Measurements from ENCODE around the gene ATP1B2.
"Not testable (repeated sequence)": the region's sequence is repeated elsewhere in the genome, so short reads cannot be mapped to it uniquely, and the experiment has no call there.

Gene ATP1B2

GRCh38 chr17:7623661-7624060 is 27.1 kb upstream of the ATP1B2 start:
- H3K4me1 ChIP-seq (ENCODE audit: insufficient read depth, low read length): peaks cover 6% of the 10 kb centered on the region; the same call in 1 of the 2 replicates
- H3K9ac ChIP-seq (ENCODE audit: low read depth, low read length): no peak overlapping the region
- peaks cover 8% of the 10 kb centered on the region; the same call in 1 of the 2 replicates for H3K36me3 ChIP-seq (ENCODE audit: insufficient read depth, low read depth, low read length)
- no peaks in the 10 kb centered on the region for H3K27me3 ChIP-seq (ENCODE audit: insufficient read depth, low read length)
- H3K4me3 ChIP-seq (ENCODE audit: low read length): no peak overlapping the region
- H3K9me3 ChIP-seq (ENCODE audit: insufficient read depth, low read depth, low read length): no peaks in the 10 kb centered on the region
- no peak overlapping the region for H3K27ac ChIP-seq (ENCODE audit: low read length)

- not testable (repeated sequence) for H3K4me1 ChIP-seq (ENCODE audit: insufficient read depth, low read length); H3K9me3 ChIP-seq (ENCODE audit: insufficient read depth, low read depth, low read length); H3K4me3 ChIP-seq (ENCODE audit: low read length); H3K9ac ChIP-seq (ENCODE audit: low read depth, low read length); H3K36me3 ChIP-seq (ENCODE audit: insufficient read depth, low read depth, low read length); H3K27me3 ChIP-seq (ENCODE audit: insufficient read depth, low read length); H3K27ac ChIP-seq (ENCODE audit: low read length)
These were observed 25.0 kb upstream of the ATP1B2 start for GRCh38 chr17:7625749-7626148.

GRCh38 chr17:7626307-7626706 is 24.4 kb upstream of the ATP1B2 start:
- Histone ChIP-seq H3K4me1 (ENCODE audit: insufficient read depth, low read length) (peaks cover 6% of the 10 kb centered on the region; the same call in 1 of the 2 replicates), H3K9me3 (ENCODE audit: insufficient read depth, low read depth, low read length) (no peaks in the 10 kb centered on the region), H3K27me3 (ENCODE audit: insufficient read depth, low read length) (no peaks in the 10 kb centered on the region), H3K36me3 (ENCODE audit: insufficient read depth, low read depth, low read length) (peaks cover 8% of the 10 kb centered on the region; the same call in 1 of the 2 replicates), H3K4me3 (ENCODE audit: low read length) (peak overlapping the region; percentile 80; the same call in 1 of the 2 replicates), H3K9ac (ENCODE audit: low read depth, low read length) (peak overlapping the region; percentile 96; the same call in 1 of the 2 replicates), H3K27ac (ENCODE audit: low read length) (no peak overlapping the region)

- Histone ChIP-seq H3K27me3 (ENCODE audit: insufficient read depth, low read length) (no peaks in the 10 kb centered on the region), H3K9ac (ENCODE audit: low read depth, low read length) (peak overlapping the region; percentile 96), H3K9me3 (ENCODE audit: insufficient read depth, low read depth, low read length) (no peaks in the 10 kb centered on the region), H3K4me3 (ENCODE audit: low read length) (peak overlapping the region; percentile 80), H3K4me1 (ENCODE audit: insufficient read depth, low read length) (peaks cover 6% of the 10 kb centered on the region; the same call in 1 of the 2 replicates), H3K36me3 (ENCODE audit: insufficient read depth, low read depth, low read length) (peaks cover 8% of the 10 kb centered on the region; the same call in 1 of the 2 replicates), H3K27ac (ENCODE audit: low read length) (peak overlapping the region; percentile 96)
These were observed 23.8 kb upstream of the ATP1B2 start for GRCh38 chr17:7626956-7627249.

- Histone ChIP-seq H3K9me3 (ENCODE audit: insufficient read depth, low read depth, low read length) (no peaks in the 10 kb centered on the region), H3K9ac (ENCODE audit: low read depth, low read length) (peak within 1 kb of the TSS; percentile 96), H3K4me1 (ENCODE audit: insufficient read depth, low read length) (peaks cover 6% of the 10 kb centered on the region; the same call in 1 of the 2 replicates), H3K27me3 (ENCODE audit: insufficient read depth, low read length) (no peaks in the 10 kb centered on the region), H3K4me3 (ENCODE audit: low read length) (peak within 1 kb of the TSS; percentile 80), H3K27ac (ENCODE audit: low read length) (peak within 1 kb of the TSS; percentile 96), H3K36me3 (ENCODE audit: insufficient read depth, low read depth, low read length) (peaks cover 8% of the 10 kb centered on the region; the same call in 1 of the 2 replicates)
These were observed 23.2 kb upstream of the ATP1B2 start, which contains the start of gene SAT2 for GRCh38 chr17:7627250-7628121. SAT2 (minus strand) TSS chr17:7627821; CDS start chr17:7627635, 186 bp downstream.

- Histone ChIP-seq H3K36me3 (ENCODE audit: insufficient read depth, low read depth, low read length) (peaks cover 8% of the 10 kb centered on the region; the same call in 1 of the 2 replicates), H3K4me1 (ENCODE audit: insufficient read depth, low read length) (peaks cover 6% of the 10 kb centered on the region; the same call in 1 of the 2 replicates)
These were observed 20.7 kb upstream of the ATP1B2 start, which contains the start of gene SHBG for GRCh38 chr17:7629939-7630571. SHBG (plus strand) TSS chr17:7630135; CDS start chr17:7630173, 38 bp downstream.

GRCh38 chr17:7631398-7632380 is 19.0 kb upstream of the ATP1B2 start:
- Histone ChIP-seq H3K4me1 (ENCODE audit: insufficient read depth, low read length) (peaks cover 7% of the 10 kb centered on the region; the same call in 1 of the 2 replicates), H3K36me3 (ENCODE audit: insufficient read depth, low read depth, low read length) (no peaks in the 10 kb centered on the region), H3K9ac (ENCODE audit: low read depth, low read length) (no peak overlapping the region), H3K4me3 (ENCODE audit: low read length) (no peak overlapping the region), H3K9me3 (ENCODE audit: insufficient read depth, low read depth, low read length) (no peaks in the 10 kb centered on the region), H3K27me3 (ENCODE audit: insufficient read depth, low read length) (no peaks in the 10 kb centered on the region), H3K27ac (ENCODE audit: low read length) (no peak overlapping the region)

More at GRCh38 chr17:7629939-7630571, 20.7 kb upstream of the ATP1B2 start, which contains the start of gene SHBG:
- H3K9ac ChIP-seq (ENCODE audit: low read depth, low read length): no peak within 1 kb of the TSS
- no peaks in the 10 kb centered on the region for H3K27me3 ChIP-seq (ENCODE audit: insufficient read depth, low read length)
- H3K4me3 ChIP-seq (ENCODE audit: low read length): no peak within 1 kb of the TSS
- no peaks in the 10 kb centered on the region for H3K9me3 ChIP-seq (ENCODE audit: insufficient read depth, low read depth, low read length)
- no peak within 1 kb of the TSS for H3K27ac ChIP-seq (ENCODE audit: low read length)

GRCh38 chr17:7632492-7632894 is 18.2 kb upstream of the ATP1B2 start:
- Histone ChIP-seq H3K9me3 (ENCODE audit: insufficient read depth, low read depth, low read length) (no peaks in the 10 kb centered on the region), H3K9ac (ENCODE audit: low read depth, low read length) (no peak overlapping the region), H3K36me3 (ENCODE audit: insufficient read depth, low read depth, low read length) (no peaks in the 10 kb centered on the region), H3K27me3 (ENCODE audit: insufficient read depth, low read length) (no peaks in the 10 kb centered on the region), H3K27ac (ENCODE audit: low read length) (no peak overlapping the region), H3K4me1 (ENCODE audit: insufficient read depth, low read length) (peaks cover 6% of the 10 kb centered on the region; the same call in 1 of the 2 replicates), H3K4me3 (ENCODE audit: low read length) (no peak overlapping the region)

- H3K4me3 ChIP-seq (ENCODE audit: low read length): no peak overlapping the region
- H3K9ac ChIP-seq (ENCODE audit: low read depth, low read length): no peak overlapping the region
- no peaks in the 10 kb centered on the region for H3K27me3 ChIP-seq (ENCODE audit: insufficient read depth, low read length)
- peaks cover 6% of the 10 kb centered on the region; the same call in 1 of the 2 replicates for H3K4me1 ChIP-seq (ENCODE audit: insufficient read depth, low read length)
- no peaks in the 10 kb centered on the region for H3K36me3 ChIP-seq (ENCODE audit: insufficient read depth, low read depth, low read length)
- no peak overlapping the region for H3K27ac ChIP-seq (ENCODE audit: low read length)
- H3K9me3 ChIP-seq (ENCODE audit: insufficient read depth, low read depth, low read length): no peaks in the 10 kb centered on the region
These were observed 17.6 kb upstream of the ATP1B2 start for GRCh38 chr17:7633093-7633492.

- H3K27ac ChIP-seq (ENCODE audit: low read length): no peak overlapping the region
- H3K9me3 ChIP-seq (ENCODE audit: insufficient read depth, low read depth, low read length): no peaks in the 10 kb centered on the region
- no peaks in the 10 kb centered on the region for H3K36me3 ChIP-seq (ENCODE audit: insufficient read depth, low read depth, low read length)
- H3K9ac ChIP-seq (ENCODE audit: low read depth, low read length): no peak overlapping the region; the same call in 1 of the 2 replicates
- H3K4me3 ChIP-seq (ENCODE audit: low read length): no peak overlapping the region
- H3K4me1 ChIP-seq (ENCODE audit: insufficient read depth, low read length): peaks cover 6% of the 10 kb centered on the region; the same call in 1 of the 2 replicates
- no peaks in the 10 kb centered on the region for H3K27me3 ChIP-seq (ENCODE audit: insufficient read depth, low read length)
These were observed 16.3 kb upstream of the ATP1B2 start for GRCh38 chr17:7634384-7634783.

GRCh38 chr17:7636163-7636562 is 14.6 kb upstream of the ATP1B2 start:
- Histone ChIP-seq H3K9ac (ENCODE audit: low read depth, low read length) (peak overlapping the region; percentile 21; the same call in 1 of the 2 replicates), H3K4me3 (ENCODE audit: low read length) (no peak overlapping the region), H3K9me3 (ENCODE audit: insufficient read depth, low read depth, low read length) (no peaks in the 10 kb centered on the region), H3K36me3 (ENCODE audit: insufficient read depth, low read depth, low read length) (no peaks in the 10 kb centered on the region), H3K27ac (ENCODE audit: low read length) (no peak overlapping the region), H3K4me1 (ENCODE audit: insufficient read depth, low read length) (peaks cover 6% of the 10 kb centered on the region; the same call in 1 of the 2 replicates), H3K27me3 (ENCODE audit: insufficient read depth, low read length) (no peaks in the 10 kb centered on the region)
